Panc1 (cell line): ENCODE results near the gene KRTAP9-9.
"Not testable (repeated sequence)": the region's sequence is repeated elsewhere in the genome, so short reads cannot be mapped to it uniquely, and the experiment has no call there.

Experiments
- TF ChIP-seq, protein P1 (sequence below): fragments of 450-650 bp; IDR thresholded peaks from 2 replicates; pipeline ENCODE4 v1.5.1; 2017; ENCODE audit warnings: mild to moderate bottlenecking
- TF ChIP-seq, protein P2 (sequence below), 2 experiments: IDR thresholded peaks; 2 replicates each; pipeline ENCODE4 v1.6.1; 2011 to 2012; ENCODE audit warnings: low read depth in 2 of 2, control low read depth in 1 of 2, low read length in 1 of 2, mild to moderate bottlenecking in 1 of 2, moderate library complexity in 1 of 2; ENCODE audit not compliant: insufficient read depth in 1 of 2

DNA sequence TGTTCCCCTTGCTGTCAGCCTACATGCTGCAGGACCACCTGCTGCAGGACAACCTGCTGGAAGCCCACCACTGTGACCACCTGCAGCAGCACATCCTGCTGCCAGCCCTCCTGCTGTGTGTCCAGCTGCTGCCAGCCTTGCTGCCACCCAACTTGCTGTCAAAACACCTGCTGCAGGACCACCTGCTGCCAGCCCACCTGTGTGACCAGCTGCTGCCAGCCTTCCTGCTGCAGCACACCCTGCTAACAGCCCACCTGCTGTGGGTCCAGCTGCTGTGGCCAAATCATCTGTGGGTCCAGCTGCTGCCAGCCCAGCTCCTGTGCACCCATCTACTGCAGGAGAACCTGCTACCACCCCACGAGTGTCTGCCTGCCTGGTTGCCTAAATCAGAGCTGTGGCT is 16.1 kb downstream of the KRTAP9-9 start:
- TF ChIP-seq, protein P1, sequence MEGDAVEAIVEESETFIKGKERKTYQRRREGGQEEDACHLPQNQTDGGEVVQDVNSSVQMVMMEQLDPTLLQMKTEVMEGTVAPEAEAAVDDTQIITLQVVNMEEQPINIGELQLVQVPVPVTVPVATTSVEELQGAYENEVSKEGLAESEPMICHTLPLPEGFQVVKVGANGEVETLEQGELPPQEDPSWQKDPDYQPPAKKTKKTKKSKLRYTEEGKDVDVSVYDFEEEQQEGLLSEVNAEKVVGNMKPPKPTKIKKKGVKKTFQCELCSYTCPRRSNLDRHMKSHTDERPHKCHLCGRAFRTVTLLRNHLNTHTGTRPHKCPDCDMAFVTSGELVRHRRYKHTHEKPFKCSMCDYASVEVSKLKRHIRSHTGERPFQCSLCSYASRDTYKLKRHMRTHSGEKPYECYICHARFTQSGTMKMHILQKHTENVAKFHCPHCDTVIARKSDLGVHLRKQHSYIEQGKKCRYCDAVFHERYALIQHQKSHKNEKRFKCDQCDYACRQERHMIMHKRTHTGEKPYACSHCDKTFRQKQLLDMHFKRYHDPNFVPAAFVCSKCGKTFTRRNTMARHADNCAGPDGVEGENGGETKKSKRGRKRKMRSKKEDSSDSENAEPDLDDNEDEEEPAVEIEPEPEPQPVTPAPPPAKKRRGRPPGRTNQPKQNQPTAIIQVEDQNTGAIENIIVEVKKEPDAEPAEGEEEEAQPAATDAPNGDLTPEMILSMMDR: not testable (repeated sequence)
- TF ChIP-seq, protein P2, sequence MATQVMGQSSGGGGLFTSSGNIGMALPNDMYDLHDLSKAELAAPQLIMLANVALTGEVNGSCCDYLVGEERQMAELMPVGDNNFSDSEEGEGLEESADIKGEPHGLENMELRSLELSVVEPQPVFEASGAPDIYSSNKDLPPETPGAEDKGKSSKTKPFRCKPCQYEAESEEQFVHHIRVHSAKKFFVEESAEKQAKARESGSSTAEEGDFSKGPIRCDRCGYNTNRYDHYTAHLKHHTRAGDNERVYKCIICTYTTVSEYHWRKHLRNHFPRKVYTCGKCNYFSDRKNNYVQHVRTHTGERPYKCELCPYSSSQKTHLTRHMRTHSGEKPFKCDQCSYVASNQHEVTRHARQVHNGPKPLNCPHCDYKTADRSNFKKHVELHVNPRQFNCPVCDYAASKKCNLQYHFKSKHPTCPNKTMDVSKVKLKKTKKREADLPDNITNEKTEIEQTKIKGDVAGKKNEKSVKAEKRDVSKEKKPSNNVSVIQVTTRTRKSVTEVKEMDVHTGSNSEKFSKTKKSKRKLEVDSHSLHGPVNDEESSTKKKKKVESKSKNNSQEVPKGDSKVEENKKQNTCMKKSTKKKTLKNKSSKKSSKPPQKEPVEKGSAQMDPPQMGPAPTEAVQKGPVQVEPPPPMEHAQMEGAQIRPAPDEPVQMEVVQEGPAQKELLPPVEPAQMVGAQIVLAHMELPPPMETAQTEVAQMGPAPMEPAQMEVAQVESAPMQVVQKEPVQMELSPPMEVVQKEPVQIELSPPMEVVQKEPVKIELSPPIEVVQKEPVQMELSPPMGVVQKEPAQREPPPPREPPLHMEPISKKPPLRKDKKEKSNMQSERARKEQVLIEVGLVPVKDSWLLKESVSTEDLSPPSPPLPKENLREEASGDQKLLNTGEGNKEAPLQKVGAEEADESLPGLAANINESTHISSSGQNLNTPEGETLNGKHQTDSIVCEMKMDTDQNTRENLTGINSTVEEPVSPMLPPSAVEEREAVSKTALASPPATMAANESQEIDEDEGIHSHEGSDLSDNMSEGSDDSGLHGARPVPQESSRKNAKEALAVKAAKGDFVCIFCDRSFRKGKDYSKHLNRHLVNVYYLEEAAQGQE (IDR thresholded peaks at IDR 0.05; ENCODE audit: insufficient read depth in 1 of 2, low read depth in 2 of 2, low read length in 1 of 2): not testable (repeated sequence)
